Stimulated activated CD8-positive, alpha-beta memory T cell treated with anti-CD3 and anti-CD28 coated beads, Interleukin-7, amount 100 ng/mL, for 24 hours (primary cell): Measurements from ENCODE around the gene GPR132.
A peak's percentile ranks its signal among the peaks of the same experiment; 100 is the strongest.
"Not testable (repeated sequence)": the region's sequence is repeated elsewhere in the genome, so short reads cannot be mapped to it uniquely, and the experiment has no call there.

Source experiments
- DNase-seq: peaks from one replicate; pipeline ENCODE4 v3.0.0-alpha.2; 2020; ENCODE audit warnings: low read depth

GPR132 gene

DNA sequence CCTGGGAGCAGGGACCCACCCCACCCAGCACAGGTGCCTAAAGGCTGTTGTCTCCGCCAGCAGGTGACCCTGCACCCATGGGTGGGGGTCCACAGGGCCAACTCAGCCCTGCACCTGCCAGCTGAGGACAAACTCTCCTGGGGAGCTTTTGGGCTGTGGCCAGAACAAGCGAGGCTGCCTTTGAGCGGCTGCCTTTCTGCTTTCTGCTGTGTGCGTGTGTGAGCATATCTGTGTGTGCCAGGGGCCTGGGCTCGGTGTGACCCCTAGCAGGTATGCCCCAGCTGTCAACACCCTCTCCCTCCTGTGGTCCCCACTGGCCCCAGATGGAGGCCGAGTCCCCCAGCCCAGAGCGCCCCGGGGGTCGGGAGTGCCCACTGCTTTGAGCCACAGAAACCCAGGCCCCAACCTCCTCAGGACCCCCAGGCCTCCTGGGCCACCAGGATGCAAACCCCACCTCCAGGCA is 25.9 kb upstream of the GPR132 start:
- no peak for DNase-seq

- DNase-seq = peak; percentile 87
These were observed 25.3 kb upstream of the GPR132 start for GRCh38 chr14:105090493-105091053.

GRCh38 chr14:105089746-105090492 is 24.7 kb upstream of the GPR132 start:
- no peak for DNase-seq

- no peak for DNase-seq
These were observed 23.8 kb upstream of the GPR132 start for GRCh38 chr14:105088812-105089745.

- no peak for DNase-seq
These were observed 23.0 kb upstream of the GPR132 start for GRCh38 chr14:105087963-105088811.

DNA sequence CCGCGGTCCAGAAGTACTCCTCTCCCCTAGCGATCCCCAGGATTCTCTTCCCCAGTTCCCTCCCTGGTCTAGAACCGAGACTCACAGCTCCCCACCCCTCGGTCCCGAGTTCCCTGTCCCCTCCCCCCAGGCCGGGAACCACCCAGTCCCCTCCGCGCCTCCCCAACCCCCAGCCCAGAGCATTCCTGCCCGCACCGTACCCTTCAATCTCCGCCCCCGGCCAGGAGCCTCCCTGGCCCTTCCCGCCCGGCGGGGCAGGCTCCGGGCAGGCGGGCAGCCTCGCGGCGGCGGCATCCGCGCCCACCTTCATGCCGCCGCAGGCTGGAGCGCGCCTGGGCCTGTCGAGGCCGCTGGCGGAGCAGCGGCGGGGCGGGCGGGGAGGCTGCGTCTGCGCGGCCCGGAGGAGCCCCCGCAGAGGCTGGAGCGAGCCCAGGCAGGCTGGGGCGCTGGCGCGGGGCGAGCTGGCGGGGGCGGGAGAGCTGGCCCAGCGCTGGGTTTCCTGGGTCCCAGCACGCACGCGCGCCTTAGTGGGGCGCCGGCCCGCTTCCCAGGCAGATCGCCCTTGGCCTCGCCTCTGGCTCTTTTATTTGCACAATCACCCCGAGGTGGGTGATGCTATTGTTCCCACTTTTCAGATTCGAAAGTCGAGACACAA is 22.2 kb upstream of the GPR132 start:
- DNase-seq = no peak

DNA sequence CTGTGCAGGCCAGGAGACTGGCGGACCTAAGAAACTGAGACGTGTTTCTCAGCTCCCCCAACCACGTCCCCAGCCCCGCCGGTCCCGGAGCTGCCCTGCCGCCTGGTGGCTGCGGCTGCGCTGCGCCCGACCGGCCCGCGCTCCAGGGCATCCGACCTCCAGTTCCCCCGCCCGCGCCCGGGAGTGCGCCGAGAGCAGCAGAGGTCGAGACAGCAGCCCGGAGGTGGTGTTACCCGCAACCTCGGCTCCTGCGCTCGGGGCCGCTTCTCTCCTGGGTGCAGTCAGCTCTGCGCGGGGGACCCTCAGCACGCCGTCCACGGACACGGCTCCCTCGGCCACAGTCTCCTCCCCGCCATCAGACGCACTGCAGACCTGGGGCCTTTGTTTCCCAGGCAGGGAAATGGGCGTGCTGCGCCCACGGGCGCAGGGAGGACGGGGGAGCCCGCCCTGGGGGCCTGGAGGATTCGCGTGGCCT is 21.6 kb upstream of the GPR132 start:
- DNase-seq = peak; percentile 66

DNA sequence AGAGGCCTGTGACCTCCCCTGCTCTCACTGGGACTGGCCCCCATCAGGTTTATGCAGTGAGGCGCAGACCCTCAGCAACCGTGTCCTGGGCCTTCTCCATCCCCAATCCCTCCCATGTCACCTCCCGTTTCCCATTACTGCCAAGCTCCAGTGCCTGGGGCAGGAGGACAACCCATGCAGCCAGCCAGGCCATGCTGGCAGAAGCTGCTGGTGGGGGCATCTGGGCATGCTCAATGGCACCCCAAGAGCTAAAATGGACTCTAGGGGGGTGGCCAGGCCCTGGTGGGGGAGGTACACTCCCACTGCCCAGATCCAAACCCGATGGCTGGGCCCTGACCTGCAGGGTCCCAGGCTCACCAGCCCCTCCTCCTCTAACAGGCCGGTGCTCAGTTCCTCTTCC is 20.5 kb upstream of the GPR132 start:
- DNase-seq = no peak

GRCh38 chr14:105084741-105085571 is 19.7 kb upstream of the GPR132 start:
- DNase-seq = no peak

DNA sequence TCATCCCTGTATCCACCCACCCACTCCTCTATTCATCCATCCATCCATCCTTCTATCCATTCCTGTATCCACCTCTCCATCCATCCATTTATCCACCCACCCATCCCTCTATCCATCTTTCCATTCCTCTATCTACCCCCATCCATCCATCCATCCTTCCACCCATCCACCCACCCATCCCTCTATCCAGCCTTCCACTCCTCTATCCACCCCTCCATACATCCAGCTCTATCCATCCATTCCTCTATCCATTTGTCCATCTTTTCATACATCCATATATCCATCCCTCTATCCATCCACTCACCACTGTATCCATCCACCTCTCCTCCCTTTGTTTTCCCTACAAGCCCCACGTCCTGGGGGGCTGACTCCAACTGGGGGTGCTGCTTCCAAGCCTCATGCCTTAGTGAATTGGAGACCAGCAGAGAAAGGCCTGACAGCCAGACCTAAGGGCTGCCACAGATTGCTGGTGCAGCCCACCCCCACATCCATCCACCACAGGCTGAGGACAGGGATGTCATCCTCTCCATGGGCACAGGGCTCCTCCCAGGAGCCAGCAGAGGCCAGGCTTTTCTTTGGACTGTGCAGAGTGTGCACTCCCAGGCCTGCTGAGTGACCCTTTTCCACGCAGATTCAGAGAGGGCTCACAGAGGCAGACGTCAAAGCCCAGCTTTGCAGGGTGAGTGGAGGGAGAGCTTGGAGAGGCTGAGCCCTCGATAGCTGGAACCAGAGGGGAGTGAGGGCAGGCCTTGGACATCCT is 18.9 kb upstream of the GPR132 start:
- no peak for DNase-seq

GRCh38 chr14:105082703-105083102 is 17.5 kb upstream of the GPR132 start:
- no peak for DNase-seq

GRCh38 chr14:105081473-105081872 is 16.2 kb upstream of the GPR132 start:
- not testable (repeated sequence) for DNase-seq

DNA sequence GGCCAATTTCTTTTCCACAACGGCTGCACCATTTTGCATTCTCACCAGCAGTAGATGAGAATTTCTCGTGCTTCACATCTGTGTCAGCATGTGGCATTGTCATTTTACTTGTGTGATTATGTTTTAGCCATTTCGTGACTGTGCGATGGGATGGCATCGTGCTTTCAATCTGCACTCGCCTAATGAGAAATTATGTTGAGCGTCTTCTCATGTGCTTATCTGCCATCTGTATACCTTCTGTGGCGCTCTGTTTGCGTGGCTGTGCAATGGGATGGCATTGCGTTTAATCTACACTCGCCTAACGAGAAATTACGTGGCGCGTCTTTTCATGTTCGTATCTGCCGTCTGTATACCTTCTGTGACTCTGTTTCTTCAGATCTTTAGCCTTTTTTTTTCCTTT is 14.9 kb upstream of the GPR132 start:
- DNase-seq = no peak

- no peak for DNase-seq
These were observed 13.1 kb upstream of the GPR132 start for GRCh38 chr14:105078294-105078693.

DNA sequence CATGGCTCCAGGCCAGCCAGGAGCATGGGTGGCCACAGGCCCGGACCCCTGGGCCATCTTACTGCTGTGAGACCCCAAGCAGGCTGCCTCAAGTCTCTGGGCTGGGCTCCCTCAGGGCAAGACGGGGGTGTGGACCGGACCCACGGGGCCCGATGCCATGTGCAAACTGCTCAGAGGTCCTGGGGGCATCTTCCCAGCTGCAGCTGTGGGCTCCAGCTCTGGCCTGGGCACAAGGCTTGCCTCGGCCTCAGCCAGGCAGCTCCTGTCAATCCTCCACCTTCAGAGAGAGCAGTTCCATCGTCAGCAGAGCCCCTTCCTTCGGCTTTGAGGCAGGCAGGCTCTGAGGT is 12.4 kb upstream of the GPR132 start:
- no peak for DNase-seq

GRCh38 chr14:105076805-105077648 is 11.8 kb upstream of the GPR132 start:
- no peak for DNase-seq

- DNase-seq = no peak
These were observed 11.1 kb upstream of the GPR132 start for GRCh38 chr14:105076296-105076804.
